Neuronal stem cell (in vitro differentiated cells): ENCODE data around the gene SLC16A14.

Experiments used
- DNase-seq: peaks from one replicate; pipeline ENCODE4 v3.0.0-alpha.2; 2013; ENCODE audit warnings: low spot score
- H2AFZ ChIP-seq: one replicate; pipeline ENCODE4 v1.6.1; 2013; ENCODE audit warnings: mild to moderate bottlenecking, low read length, inconsistent platforms
- H2AK5ac ChIP-seq: 2 replicates; pipeline ENCODE4 v1.6.1; 2013; ENCODE audit warnings: low read depth, mild to moderate bottlenecking, inconsistent platforms, low read length, moderate library complexity, mixed read lengths
- H2BK120ac ChIP-seq: 2 replicates; pipeline ENCODE4 v1.6.1; 2013; ENCODE audit warnings: low read depth, mild to moderate bottlenecking, inconsistent platforms, low read length, moderate library complexity, mixed read lengths
- H2BK12ac ChIP-seq: one replicate; pipeline ENCODE4 v1.6.1; 2013; ENCODE audit warnings: low read length, inconsistent platforms
- H2BK15ac ChIP-seq: 2 replicates; pipeline ENCODE4 v1.6.1; 2013; ENCODE audit warnings: mild to moderate bottlenecking, low read length, inconsistent platforms, mixed read lengths
- H2BK5ac ChIP-seq: one replicate; pipeline ENCODE4 v1.6.1; 2013; ENCODE audit warnings: inconsistent platforms, mild to moderate bottlenecking, low read length, moderate library complexity
- H3K14ac ChIP-seq: one replicate; pipeline ENCODE4 v1.6.1; 2013; ENCODE audit warnings: low read length, inconsistent platforms
- H3K18ac ChIP-seq: 2 replicates; pipeline ENCODE4 v1.6.1; 2013; ENCODE audit warnings: low read length, inconsistent platforms
- H3K23ac ChIP-seq: 2 replicates; pipeline ENCODE4 v1.6.1; 2013; ENCODE audit warnings: low read depth, mild to moderate bottlenecking, mixed read lengths, low read length, inconsistent platforms; ENCODE audit not compliant: poor library complexity
- H3K27ac ChIP-seq: replicated peaks from 3 replicates; pipeline ENCODE4 v1.5.1; 2013; ENCODE audit warnings: low read length, inconsistent platforms
- H3K27me3 ChIP-seq, 3 experiments: 2 replicates each; pipeline ENCODE4 v1.6.1; 2013; ENCODE audit warnings: low read length in 3 of 3, mild to moderate bottlenecking in 2 of 3, inconsistent platforms in 1 of 3, low read depth in 1 of 3, mixed read lengths in 1 of 3, moderate library complexity in 1 of 3; ENCODE audit not compliant: control insufficient read depth in 3 of 3, insufficient read depth in 3 of 3
- H3K36me3 ChIP-seq, 2 donors: replicated peaks in 1 of 2; 2 replicates each; pipeline ENCODE4 v1.6.1; 2013; ENCODE audit warnings: low read length in 2 of 2; ENCODE audit not compliant: control insufficient read depth in 2 of 2, insufficient read depth in 2 of 2
- H3K4ac ChIP-seq: 2 replicates; pipeline ENCODE4 v1.6.1; 2013; ENCODE audit warnings: inconsistent platforms, mild to moderate bottlenecking, low read length, moderate library complexity
- H3K4me1 ChIP-seq, 2 donors: 1 replicate in 1 of 2; 2 replicates in 1 of 2; pipeline ENCODE4 v1.6.1; 2013; ENCODE audit warnings: low read length in 2 of 2, low read depth in 1 of 2; ENCODE audit not compliant: control insufficient read depth in 2 of 2, insufficient read depth in 1 of 2
- H3K4me2 ChIP-seq: one replicate; pipeline ENCODE4 v1.6.1; 2013; ENCODE audit warnings: mild to moderate bottlenecking, low read length, inconsistent platforms; ENCODE audit not compliant: insufficient read depth, poor library complexity, severe bottlenecking
- H3K4me3 ChIP-seq, 2 donors: 2 replicates each; pipeline ENCODE4 v1.5.1; 2013; ENCODE audit warnings: low read length in 2 of 2, mild to moderate bottlenecking in 2 of 2, inconsistent platforms in 1 of 2, moderate library complexity in 1 of 2
- H3K79me1 ChIP-seq: one replicate; pipeline ENCODE4 v1.6.1; 2013; ENCODE audit warnings: low read depth, mild to moderate bottlenecking, inconsistent platforms, low read length, moderate library complexity
- H3K9ac ChIP-seq: one replicate; pipeline ENCODE4 v1.6.1; 2013; ENCODE audit warnings: mild to moderate bottlenecking, low read depth, low read length, inconsistent platforms; ENCODE audit not compliant: poor library complexity
- H3K9me3 ChIP-seq, 2 donors: replicated peaks in 1 of 2; 2 replicates each; pipeline versions ENCODE3 to v1.6.1; 2013; ENCODE audit warnings: low read length in 2 of 2, mild to moderate bottlenecking in 2 of 2, inconsistent platforms in 1 of 2, low read depth in 1 of 2, mixed read lengths in 1 of 2, moderate library complexity in 1 of 2; ENCODE audit not compliant: control insufficient read depth in 2 of 2, insufficient read depth in 1 of 2
- H4K8ac ChIP-seq: one replicate; pipeline ENCODE4 v1.6.1; 2013; ENCODE audit warnings: low read depth, mild to moderate bottlenecking, inconsistent platforms, low read length, moderate library complexity
- H4K91ac ChIP-seq: one replicate; pipeline ENCODE4 v1.6.1; 2013; ENCODE audit warnings: low read length, low read depth, mild to moderate bottlenecking, inconsistent platforms; ENCODE audit not compliant: poor library complexity
- WGBS, 2 donors: extraction: QIAGEN DNeasy Blood & Tissue Kit; methylation state at CpG; one replicate each; pipeline ENCODE4 v1.1.7; 2013; ENCODE audit warnings: missing lambda C conversion rate in 2 of 2, mixed read lengths in 1 of 2; ENCODE audit not compliant: insufficient read length in 2 of 2, insufficient replicate concordance in 1 of 2; ENCODE audit errors: extremely low coverage in 2 of 2; 5-methylcytosine and 5-hydroxymethylcytosine counted together

SLC16A14 gene

GRCh38 chr2:230010501-230010900 is 58.2 kb downstream of the SLC16A14 start:
- no CpG with 5 or more reads among the region's 6 CpGs for WGBS, 2 donors
- no peak overlapping the region for H3K4me3 ChIP-seq
- no peak overlapping the region for H2BK15ac ChIP-seq
- no peak overlapping the region for H3K27ac ChIP-seq
- H4K91ac ChIP-seq: no peak overlapping the region
- H3K27me3 ChIP-seq: no peaks in the 10 kb centered on the region
- no peak for DNase-seq
- no peak overlapping the region for H3K18ac ChIP-seq
- H3K9me3 ChIP-seq: no peaks in the 10 kb centered on the region
- H2AFZ ChIP-seq: no peak overlapping the region
- H3K4ac ChIP-seq: no peak overlapping the region
- no peak overlapping the region for H2BK12ac ChIP-seq
- no peaks in the 10 kb centered on the region for H3K79me1 ChIP-seq
- H3K4me1 ChIP-seq: no peaks in the 10 kb centered on the region
- no peak overlapping the region for H3K9ac ChIP-seq
- H2BK5ac ChIP-seq: no peak overlapping the region
- H4K8ac ChIP-seq: no peak overlapping the region
- H3K14ac ChIP-seq: no peak overlapping the region
- no peak overlapping the region for H2BK120ac ChIP-seq
- no peaks in the 10 kb centered on the region for H3K36me3 ChIP-seq
- H3K23ac ChIP-seq: no peak overlapping the region
- H2AK5ac ChIP-seq: no peak overlapping the region
- no peak overlapping the region for H3K4me2 ChIP-seq

DNA sequence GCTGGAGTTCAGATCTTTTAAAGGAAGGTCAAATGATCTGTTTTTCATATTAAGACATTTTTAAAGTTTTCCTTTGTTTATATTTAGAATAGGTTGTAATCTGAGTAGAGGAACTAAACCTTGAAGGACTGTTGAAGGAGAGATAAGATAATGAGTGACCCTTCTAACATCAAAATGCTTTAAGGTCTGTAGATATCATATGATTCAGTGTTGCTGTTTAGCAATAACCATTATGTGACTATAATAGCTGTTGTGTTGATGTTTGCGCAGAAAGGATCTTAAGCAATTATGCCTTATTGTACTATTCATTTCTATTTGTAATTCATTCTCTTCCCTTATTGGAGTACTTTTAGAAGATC is 60.0 kb downstream of the SLC16A14 start:
- Histone ChIP-seq H3K36me3 (no peaks in the 10 kb centered on the region), H3K4ac (no peak overlapping the region), H4K8ac (no peak overlapping the region), H3K4me2 (no peak overlapping the region), H2AK5ac (no peak overlapping the region), H3K9ac (no peak overlapping the region), H3K4me1 (no peaks in the 10 kb centered on the region), H2AFZ (no peak overlapping the region), H3K14ac (no peak overlapping the region), H2BK120ac (no peak overlapping the region), H3K9me3 (no peaks in the 10 kb centered on the region), H3K23ac (no peak overlapping the region), H3K79me1 (no peaks in the 10 kb centered on the region), H2BK12ac (no peak overlapping the region), H3K4me3 (no peak overlapping the region), H2BK5ac (no peak overlapping the region), H4K91ac (no peak overlapping the region), H3K27ac (no peak overlapping the region), H2BK15ac (no peak overlapping the region), H3K27me3 (no peaks in the 10 kb centered on the region), H3K18ac (no peak overlapping the region)
- DNase-seq: no peak
- no CpG with 5 or more reads among the region's 1 CpG for WGBS, 2 donors

DNA sequence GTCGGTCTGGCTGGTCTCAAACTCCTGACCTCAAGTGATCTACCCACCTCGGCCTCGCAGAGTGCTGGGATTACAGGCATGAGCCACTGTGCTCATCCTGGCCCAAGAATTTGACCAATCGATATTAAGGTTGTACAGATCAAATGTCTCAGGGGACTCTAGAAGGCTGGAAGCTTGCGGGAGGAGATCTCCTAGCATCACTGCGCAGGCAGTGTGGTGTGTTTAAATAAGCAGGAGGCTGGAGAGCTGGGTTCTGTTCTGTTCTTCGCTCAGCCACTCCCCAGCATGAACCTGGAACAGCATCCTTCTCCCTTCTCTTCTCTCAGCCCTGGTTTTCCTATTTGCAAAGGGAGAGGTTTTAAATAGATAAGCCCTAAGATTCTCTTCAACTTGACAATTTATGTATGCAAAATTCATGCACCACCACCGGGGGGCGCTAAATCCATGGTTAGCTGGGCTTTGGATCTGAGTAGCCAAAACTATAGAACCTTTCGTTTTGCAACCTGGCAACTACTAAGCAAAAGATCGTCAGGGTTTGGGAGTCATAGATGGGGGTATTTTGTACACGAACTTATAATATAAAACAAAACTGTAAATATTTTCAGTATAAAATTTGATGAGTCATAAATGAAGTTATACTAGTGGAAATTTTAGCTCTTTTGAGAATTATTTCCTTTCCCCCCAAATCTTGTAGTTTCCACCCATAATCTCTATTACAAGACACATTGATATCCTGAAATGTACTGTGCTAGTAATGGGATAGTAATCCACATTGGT is 60.6 kb downstream of the SLC16A14 start:
- Histone ChIP-seq H3K27me3 (no peaks in the 10 kb centered on the region), H3K36me3 (no peaks in the 10 kb centered on the region), H3K4me2 (no peak overlapping the region), H3K4me1 (no peaks in the 10 kb centered on the region), H3K18ac (no peak overlapping the region), H3K9me3 (no peaks in the 10 kb centered on the region), H2AK5ac (no peak overlapping the region), H3K23ac (no peak overlapping the region), H4K8ac (no peak overlapping the region), H2BK5ac (no peak overlapping the region), H3K4ac (no peak overlapping the region), H4K91ac (no peak overlapping the region), H2BK15ac (no peak overlapping the region), H2BK12ac (no peak overlapping the region), H2AFZ (no peak overlapping the region), H3K14ac (no peak overlapping the region), H2BK120ac (no peak overlapping the region), H3K9ac (no peak overlapping the region), H3K4me3 (no peak overlapping the region), H3K79me1 (no peaks in the 10 kb centered on the region), H3K27ac (no peak overlapping the region)
- no CpG with 5 or more reads among the region's 12 CpGs for WGBS, 2 donors
- DNase-seq: peak; percentile 57

GRCh38 chr2:230000118-230000841 is 68.4 kb downstream of the SLC16A14 start:
- no CpG with 5 or more reads among the region's 6 CpGs for WGBS, 2 donors
- Histone ChIP-seq H2BK15ac (no peak overlapping the region), H3K23ac (no peak overlapping the region), H3K36me3 (no peaks in the 10 kb centered on the region), H2BK120ac (no peak overlapping the region), H3K9me3 (no peaks in the 10 kb centered on the region), H3K27me3 (no peaks in the 10 kb centered on the region), H3K4me1 (no peaks in the 10 kb centered on the region), H4K8ac (no peak overlapping the region), H2AK5ac (no peak overlapping the region), H3K4me3 (no peak overlapping the region), H3K4ac (no peak overlapping the region), H2BK5ac (no peak overlapping the region), H3K14ac (no peak overlapping the region), H2AFZ (no peak overlapping the region), H3K18ac (no peak overlapping the region), H3K4me2 (no peak overlapping the region), H2BK12ac (no peak overlapping the region), H3K79me1 (no peaks in the 10 kb centered on the region), H3K9ac (no peak overlapping the region), H3K27ac (no peak overlapping the region), H4K91ac (no peak overlapping the region)
- no peak for DNase-seq
